H1 (cell line): Measurements from ENCODE around the gene KCNB1. TPM values are rescaled to one million over a fixed set of nuclear protein-coding genes. Genes with fewer than 3 reads are reported as not detected.

ENCODE experiments used
- FOSL1 ChIP-seq: IDR thresholded peaks from 2 replicates; pipeline ENCODE4 v1.6.1; 2011; ENCODE audit warnings: mild to moderate bottlenecking, low read depth, low read length, moderate library complexity; ENCODE audit not compliant: insufficient read depth
- KDM1A ChIP-seq: fragments of 200-600, 300-600 bp; sonication (generic); IDR thresholded peaks from 2 replicates; pipeline ENCODE4 v1.7.1; 2016; ENCODE audit warnings: mild to moderate bottlenecking, low read length, borderline replicate concordance
- polyA plus RNA-seq, 7 experiments: library from polyadenylated mRNA; depleted of rRNA in 3 of 7; stranded (reverse) in 5 of 7; unstranded in 2 of 7; fragments of >200 nt in 5 of 7; fragments of 200-250 nt in 2 of 7; gene quantifications; 1 replicate in 5 of 7; 2 replicates in 1 of 7; 4 replicates in 1 of 7; pipeline versions ENCODE4 v1.2.1 to v1.2.3, GENCODE V29; 2011 to 2013; ENCODE audit warnings: missing spikeins in 2 of 7, mixed read lengths in 2 of 7
- total RNA-seq: library from RNA; stranded (reverse); fragmentation: NEBNext Ultra II Directional; extraction: Animal tissue kit (Norgen Biotek cat#: 25700); gene quantifications from 2 replicates; pipeline ENCODE4 v1.2.1, GENCODE V29; 2021

Gene KCNB1
- total and polyA plus RNA-seq, 2 of the 8 experiments (the other 6 are each of a cell fraction or from before 2014, with no cell fraction given) = 0.58 to 0.67 TPM

- no peak for TF ChIP-seq KDM1A
- TF ChIP-seq FOSL1 = no peak
- TF ChIP-seq, all 59 proteins: peak for 0
Observed at GRCh38 chr20:49519212-49519712, 36.8 kb upstream of the KCNB1 start (continued).
